ENCODE results near the gene IQCH. TPM values are rescaled to one million over a fixed set of nuclear protein-coding genes. Genes with fewer than 3 reads are reported as not detected.

The IQCH gene
- total and polyA plus RNA-seq, 9 of the 15 experiments (the other 6 are each of a cell fraction or from before 2014, with no cell fraction given), result 1.8 to 3.9 (median 2.7) TPM

DNA sequence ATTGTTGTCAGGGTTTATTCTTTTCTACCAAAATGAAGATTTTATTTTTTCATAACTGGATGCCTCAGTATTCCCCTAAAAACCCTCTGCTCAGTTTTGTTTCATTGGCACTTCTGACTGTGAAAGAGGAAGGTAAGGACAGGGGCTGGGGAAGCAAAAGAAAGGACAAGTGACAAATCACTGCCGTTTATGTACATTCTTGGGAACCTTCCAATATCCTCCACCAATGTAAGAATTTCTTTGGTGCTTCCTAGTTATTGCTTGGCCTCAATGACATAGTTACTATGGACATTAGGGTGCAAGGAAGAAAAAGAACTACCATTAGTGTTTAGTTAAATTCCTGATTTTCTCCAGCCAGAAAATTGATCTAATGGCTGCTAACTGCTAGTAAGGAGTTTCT, 135.4 kb downstream of the IQCH start:
- Histone ChIP-seq H3K9ac (ENCODE audit: insufficient read depth in 1 of 2, low read depth in 2 of 2, low read length in 2 of 2) (no peak overlapping the region), H3K4me3 (no peak overlapping the region), H3K4me1 (replicated peaks in 1 of 2; ENCODE audit: control insufficient read depth in 2 of 2, insufficient read depth in 2 of 2, low read length in 2 of 2) (no peaks in the 10 kb centered on the region), H3K36me3 (ENCODE audit: control insufficient read depth, insufficient read depth, low read length) (no peaks in the 10 kb centered on the region), H3K9me1 (ENCODE audit: control insufficient read depth, insufficient read depth, low read length) (no peaks in the 10 kb centered on the region), H3K9me3 (replicated peaks; ENCODE audit: control insufficient read depth, insufficient read depth, low read depth, low read length) (no peaks in the 10 kb centered on the region), H3K4me2 (ENCODE audit: insufficient read depth, low read length) (no peak overlapping the region), H2AFZ (ENCODE audit: low read depth, low read length) (no peak overlapping the region), H4K20me1 (replicated peaks; ENCODE audit: control insufficient read depth, insufficient read depth, low read length) (no peaks in the 10 kb centered on the region), H3K27ac (ENCODE audit: extremely low read depth, low read depth, low read length) (no peak overlapping the region), H3K27me3 (ENCODE audit: control insufficient read depth in 2 of 2, insufficient read depth in 2 of 2, low read length in 2 of 2) (no peaks in the 10 kb centered on the region), H3K79me2 (ENCODE audit: control insufficient read depth, insufficient read depth, low read length) (no peaks in the 10 kb centered on the region)
- ChIA-PET CTCF (ENCODE audit: low intra/inter-chr PET ratio) (no interaction called here), POLR2A (no interaction called here)
- FAIRE-seq, result no peak
- intact Hi-C loops (cut with micrococcal nuclease), result no loop called here
- no peak for TF ChIP-seq ZSCAN29 (IDR thresholded peaks at IDR 0.05)
- no peak for TF ChIP-seq C11orf30 (IDR thresholded peaks at IDR 0.05; ENCODE audit: low read depth)
- no peak for TF ChIP-seq ZNF589 (CRISPR knock-in tag; IDR thresholded peaks at IDR 0.05; ENCODE audit: low read depth)
- BruUV-seq (replicated peaks), result no TSS peak
- no peak for DNase-seq (ENCODE audit: extremely low read depth in 1 of 4, low spot score in 3 of 4)
- 31% methylated on average over 1 of the region's 1 CpG for WGBS (ENCODE audit: insufficient coverage, low coverage, missing lambda C conversion rate)
- in situ Hi-C loops (cut with MboI), result no loop called here
- ATAC-seq, result no peak

DNA sequence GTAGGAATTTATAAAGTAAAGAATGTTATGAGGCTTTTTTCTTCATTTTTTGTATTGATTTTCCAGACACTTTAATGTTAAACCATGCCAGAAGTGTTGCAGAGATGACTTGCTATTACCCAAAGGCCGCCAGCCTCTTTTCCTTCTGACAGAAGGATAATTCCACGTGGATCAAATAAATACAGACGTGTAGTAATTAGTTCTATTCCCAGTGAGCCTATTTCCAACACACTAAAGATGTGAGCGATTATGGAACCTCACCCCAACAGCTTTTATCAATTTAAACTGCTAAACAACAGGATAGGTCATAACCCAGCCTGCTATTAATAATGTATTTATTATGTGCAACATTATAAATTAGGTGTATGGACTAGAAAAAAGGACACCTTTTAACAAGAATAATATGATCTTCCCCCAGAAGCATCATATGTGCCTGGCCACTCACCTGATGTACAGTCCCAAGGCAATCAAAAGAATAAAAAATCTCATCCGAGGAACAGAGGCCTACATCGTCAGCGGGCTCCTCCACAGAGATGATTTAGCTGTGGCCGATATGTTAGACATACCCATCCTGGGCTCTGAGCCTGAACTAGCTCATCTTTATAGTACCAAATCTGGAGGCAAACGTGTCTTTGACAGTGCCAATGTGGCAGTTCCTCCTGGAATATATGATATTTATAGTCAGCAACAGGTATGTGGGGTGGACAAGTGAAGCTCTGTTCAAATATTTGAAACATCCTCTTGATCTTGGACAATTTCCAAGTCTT, 140.5 kb downstream of the IQCH start:
- H3K36me3 ChIP-seq (ENCODE audit: control insufficient read depth, insufficient read depth, low read length), result no peaks in the 10 kb centered on the region
- DNase-seq (ENCODE audit: extremely low read depth in 1 of 4, low spot score in 3 of 4) (no peak), ATAC-seq (no peak), FAIRE-seq (no peak)
- no peaks in the 10 kb centered on the region for H3K9me1 ChIP-seq (ENCODE audit: control insufficient read depth, insufficient read depth, low read length)
- H3K4me1 ChIP-seq (replicated peaks in 1 of 2; ENCODE audit: control insufficient read depth in 2 of 2, insufficient read depth in 2 of 2, low read length in 2 of 2), result peaks cover 0 to 21% of the 10 kb centered on the region in 2 experiments; a peak in 3 of 5 replicates
- in situ Hi-C loops (cut with MboI) (no loop called here), intact Hi-C loops (cut with micrococcal nuclease) (no loop called here)
- ChIA-PET POLR2A (interaction anchor here (1.5 kb wide), 1 partner anchor 22 kb away, joined by 4 read pairs; no protein-coding TSS in a partner anchor), CTCF (ENCODE audit: low intra/inter-chr PET ratio) (no interaction called here)
- no peak overlapping the region for H3K4me2 ChIP-seq (ENCODE audit: insufficient read depth, low read length)
- H3K27me3 ChIP-seq (ENCODE audit: control insufficient read depth in 2 of 2, insufficient read depth in 2 of 2, low read length in 2 of 2), result no peaks in the 10 kb centered on the region
- H4K20me1 ChIP-seq (replicated peaks; ENCODE audit: control insufficient read depth, insufficient read depth, low read length), result no peaks in the 10 kb centered on the region
- H3K79me2 ChIP-seq (ENCODE audit: control insufficient read depth, insufficient read depth, low read length), result no peaks in the 10 kb centered on the region
- no peak overlapping the region for H3K27ac ChIP-seq (ENCODE audit: extremely low read depth, low read depth, low read length)
- no peak for TF ChIP-seq HNRNPL (IDR thresholded peaks at IDR 0.05; ENCODE audit: low read depth, low read length)
- TF ChIP-seq, protein P1, sequence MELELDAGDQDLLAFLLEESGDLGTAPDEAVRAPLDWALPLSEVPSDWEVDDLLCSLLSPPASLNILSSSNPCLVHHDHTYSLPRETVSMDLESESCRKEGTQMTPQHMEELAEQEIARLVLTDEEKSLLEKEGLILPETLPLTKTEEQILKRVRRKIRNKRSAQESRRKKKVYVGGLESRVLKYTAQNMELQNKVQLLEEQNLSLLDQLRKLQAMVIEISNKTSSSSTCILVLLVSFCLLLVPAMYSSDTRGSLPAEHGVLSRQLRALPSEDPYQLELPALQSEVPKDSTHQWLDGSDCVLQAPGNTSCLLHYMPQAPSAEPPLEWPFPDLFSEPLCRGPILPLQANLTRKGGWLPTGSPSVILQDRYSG (tag; conservative IDR thresholded peaks at IDR 0.05; ENCODE audit: low read depth), result no peak
- H3K9me3 ChIP-seq (replicated peaks; ENCODE audit: control insufficient read depth, insufficient read depth, low read depth, low read length), result no peaks in the 10 kb centered on the region
- no peak overlapping the region for H3K9ac ChIP-seq (ENCODE audit: insufficient read depth in 1 of 2, low read depth in 2 of 2, low read length in 2 of 2)
- H2AFZ ChIP-seq (ENCODE audit: low read depth, low read length), result no peak overlapping the region
- H3K4me3 ChIP-seq, result no peak overlapping the region
- no TSS peak for BruUV-seq (replicated peaks)
- WGBS (ENCODE audit: insufficient coverage, low coverage, missing lambda C conversion rate), result 57% methylated on average over 9 of the region's 9 CpGs

Data from K562 (cell line).